HG03108 (cell line): Measurements from ENCODE around the gene PLG.
A peak's percentile ranks its signal among the peaks of the same experiment; 100 is the strongest.
"Not testable (repeated sequence)": the region's sequence is repeated elsewhere in the genome, so short reads cannot be mapped to it uniquely, and the experiment has no call there.

Source experiments
- ATAC-seq: cut with Tn5 transposase; IDR thresholded peaks from one replicate; pipeline ENCODE4 v1.9.1; 2021; ENCODE audit warnings: moderate library complexity; ENCODE audit not compliant: unreplicated experiment

PLG gene

GRCh38 chr6:160697826-160698225 lies 4.2 kb upstream of the PLG start:
- ATAC-seq: no peak

- not testable (repeated sequence) for ATAC-seq
Measured at GRCh38 chr6:160704688-160705087, 2.6 kb downstream of the PLG start.

- ATAC-seq: not testable (repeated sequence)
Measured at GRCh38 chr6:160708993-160709392, 6.9 kb downstream of the PLG start.

- no peak for ATAC-seq
Measured at GRCh38 chr6:160714731-160715316, 12.8 kb downstream of the PLG start.

- ATAC-seq: no peak
Measured at GRCh38 chr6:160730911-160731310, 28.9 kb downstream of the PLG start.

- peak; percentile 60 for ATAC-seq
Measured at GRCh38 chr6:160733050-160733646, 31.1 kb downstream of the PLG start.

- no peak for ATAC-seq
Measured at GRCh38 chr6:160734627-160735026, 32.6 kb downstream of the PLG start.

GRCh38 chr6:160735523-160735922 lies 33.5 kb downstream of the PLG start:
- peak; percentile 60 for ATAC-seq

- ATAC-seq: no peak
Measured at GRCh38 chr6:160737934-160738333, 35.9 kb downstream of the PLG start.

GRCh38 chr6:160739955-160740354 lies 37.9 kb downstream of the PLG start:
- no peak for ATAC-seq

GRCh38 chr6:160741012-160741411 lies 39.0 kb downstream of the PLG start:
- peak; percentile 98 for ATAC-seq

- ATAC-seq: peak; percentile 44
Measured at GRCh38 chr6:160742090-160742489, 40.0 kb downstream of the PLG start.

GRCh38 chr6:160750276-160750689 lies 48.2 kb downstream of the PLG start:
- ATAC-seq: peak; percentile 58

- ATAC-seq: not testable (repeated sequence)
Measured at GRCh38 chr6:160753211-160753610, 51.2 kb downstream of the PLG start.

GRCh38 chr6:160755165-160755564 lies 53.1 kb downstream of the PLG start:
- ATAC-seq: no peak

- ATAC-seq: no peak
Measured at GRCh38 chr6:160756021-160756420, 54.0 kb downstream of the PLG start.

- ATAC-seq: no peak
Measured at GRCh38 chr6:160756871-160757270, 54.8 kb downstream of the PLG start.

- no peak for ATAC-seq
Measured at GRCh38 chr6:160764847-160765246, 62.8 kb downstream of the PLG start.

GRCh38 chr6:160765412-160765811 lies 63.4 kb downstream of the PLG start:
- ATAC-seq: no peak

GRCh38 chr6:160766657-160766988 lies 64.6 kb downstream of the PLG start:
- peak; percentile 8 for ATAC-seq

GRCh38 chr6:160766989-160767646 lies 65.1 kb downstream of the PLG start:
- ATAC-seq: peak; percentile 88

GRCh38 chr6:160767647-160768019 lies 65.6 kb downstream of the PLG start:
- peak; percentile 7 for ATAC-seq

GRCh38 chr6:160768101-160768500 lies 66.1 kb downstream of the PLG start:
- ATAC-seq: no peak
